ENCODE results near the gene GALNTL6.

The GALNTL6 gene

GRCh38 chr4:172009446-172010230 is 196.4 kb downstream of the GALNTL6 start:
- no peak for DNase-seq

DNA sequence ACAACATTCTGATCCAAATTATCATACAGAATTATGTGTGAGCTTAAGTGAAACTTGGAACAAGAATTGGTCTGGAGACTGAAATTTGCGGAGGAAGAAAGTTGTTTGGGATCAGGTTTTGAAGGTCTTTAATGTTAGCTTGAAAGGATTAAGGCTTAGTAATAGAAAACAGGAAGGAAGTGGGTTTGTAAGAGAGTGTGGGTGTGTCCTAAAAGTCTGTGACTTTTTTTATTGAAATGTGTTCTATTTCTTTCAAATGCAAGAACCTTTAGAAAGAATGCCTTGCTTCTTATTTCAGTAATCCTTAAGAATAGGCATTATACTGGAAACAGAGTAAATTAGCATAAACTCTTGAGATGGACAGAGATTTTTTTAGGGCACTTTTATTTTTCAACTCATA is 198.0 kb downstream of the GALNTL6 start:
- no peak for DNase-seq

- no peak for DNase-seq
Measured at GRCh38 chr4:172018358-172018757, 205.2 kb downstream of the GALNTL6 start.

GRCh38 chr4:172035562-172035961 is 222.4 kb downstream of the GALNTL6 start:
- DNase-seq = no peak

DNA sequence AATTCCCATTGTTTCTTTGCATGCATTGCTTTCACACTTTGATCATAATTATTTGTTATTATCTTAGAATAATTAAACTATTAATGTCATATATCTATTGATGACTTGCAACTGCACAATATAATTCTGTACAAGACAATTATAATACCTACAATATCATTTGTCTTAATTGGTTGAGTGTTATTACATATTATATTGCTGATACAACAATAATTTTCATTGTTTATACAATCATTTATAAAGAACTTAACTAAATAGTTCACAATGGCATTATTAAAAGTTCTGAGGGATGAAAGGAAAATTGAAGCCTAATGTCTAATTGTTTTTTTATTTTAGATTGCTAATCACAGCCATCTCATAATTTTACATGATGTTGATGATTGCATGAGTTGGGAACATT is 227.6 kb downstream of the GALNTL6 start:
- DNase-seq = no peak

DNA sequence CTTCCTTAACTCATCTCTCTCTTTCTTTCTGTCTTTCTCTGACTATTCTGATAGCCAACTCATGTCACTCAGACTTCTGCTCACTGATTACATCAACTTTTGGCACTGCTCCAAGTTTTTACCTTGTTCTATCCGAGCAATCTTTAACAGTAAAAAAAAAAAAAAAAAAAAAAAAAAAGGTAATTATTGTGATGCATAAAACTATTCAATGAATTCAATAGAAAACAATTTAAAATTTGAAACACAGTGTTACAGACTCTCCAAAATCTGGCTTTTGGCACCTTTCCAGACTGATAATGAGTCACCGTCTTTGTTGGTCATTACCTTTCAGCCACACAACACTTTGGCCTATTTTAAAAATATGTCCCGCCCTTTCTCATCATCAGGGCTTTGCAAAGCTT is 229.5 kb downstream of the GALNTL6 start:
- DNase-seq = no peak

DNA sequence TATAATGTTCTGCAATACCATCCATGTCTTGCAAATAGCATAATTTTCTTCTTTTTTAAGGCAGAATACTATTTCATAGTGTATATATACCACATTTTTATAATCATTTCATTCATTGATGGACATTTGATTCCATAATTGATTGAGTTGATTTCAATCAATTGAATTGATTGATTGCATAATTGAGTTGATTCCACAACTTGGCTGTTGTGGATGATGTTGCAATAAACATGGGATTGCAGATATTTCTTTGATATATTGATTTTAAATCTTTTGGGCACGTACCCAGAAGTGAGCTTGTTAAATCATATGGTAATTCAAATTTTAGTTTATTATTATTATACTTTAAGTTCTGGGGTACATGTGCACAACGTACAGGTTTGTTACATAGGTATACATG is 232.8 kb downstream of the GALNTL6 start:
- DNase-seq = no peak

GRCh38 chr4:172048666-172049065 is 235.5 kb downstream of the GALNTL6 start:
- DNase-seq = no peak

DNA sequence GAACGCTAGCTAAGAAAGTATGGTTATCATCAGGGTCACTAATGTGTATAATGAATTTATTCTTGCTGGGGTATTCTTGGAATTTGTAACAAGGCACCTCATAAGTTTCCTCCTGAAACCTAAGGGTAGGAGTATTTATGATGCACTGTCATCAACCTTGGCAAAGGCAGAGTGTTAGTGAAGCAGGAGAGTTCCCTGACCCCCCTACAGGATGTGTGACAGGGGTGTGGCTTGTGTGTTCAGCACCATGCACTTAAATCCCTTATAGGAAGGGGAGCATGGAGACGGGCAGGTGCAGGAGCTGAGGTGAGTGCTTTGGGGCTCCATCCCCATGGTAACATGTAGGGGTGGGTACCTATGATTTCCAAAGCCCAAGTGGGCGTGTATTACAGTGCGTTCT is 237.7 kb downstream of the GALNTL6 start:
- no peak for DNase-seq

DNA sequence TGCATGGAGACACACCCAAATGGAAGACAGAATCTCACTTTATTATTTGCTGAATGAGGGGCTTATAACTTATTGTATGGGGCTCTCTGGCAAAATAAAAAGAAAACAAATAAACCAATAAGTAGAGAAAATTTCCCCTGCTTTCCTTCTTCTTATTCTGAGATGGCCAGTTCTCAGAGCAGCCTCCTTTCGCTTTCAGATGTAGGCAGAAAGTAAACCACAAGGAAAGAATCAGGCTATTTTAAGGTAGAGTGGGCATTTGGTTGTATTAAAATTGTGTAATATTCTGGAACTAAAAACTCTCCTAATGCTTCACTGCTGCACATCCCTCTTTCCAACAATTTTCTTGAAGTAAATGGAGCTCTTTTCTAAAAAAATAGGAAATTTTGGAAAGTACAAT is 241.8 kb downstream of the GALNTL6 start:
- no peak for DNase-seq

- no peak for DNase-seq
Measured at GRCh38 chr4:172055498-172055897, 242.3 kb downstream of the GALNTL6 start.

DNA sequence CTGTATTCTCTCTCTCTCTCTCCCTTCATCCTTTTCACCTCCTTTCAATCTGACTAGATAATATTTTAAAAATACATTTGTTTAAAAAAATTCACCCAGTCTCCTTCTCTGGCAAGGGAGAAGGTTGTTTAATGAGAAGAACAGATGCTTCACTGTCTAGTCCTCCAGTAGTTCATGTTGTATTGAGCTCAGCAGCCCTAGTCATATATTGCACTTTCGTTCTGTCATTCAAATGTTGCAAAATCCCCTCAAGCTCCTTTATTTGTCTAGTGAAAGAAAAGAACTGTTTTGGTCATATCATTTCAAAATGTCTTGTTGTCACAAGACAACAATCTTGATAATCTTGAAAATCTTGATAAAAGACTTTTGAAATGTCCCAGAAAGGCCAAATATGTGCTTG is 248.0 kb downstream of the GALNTL6 start:
- no peak for DNase-seq

DNA sequence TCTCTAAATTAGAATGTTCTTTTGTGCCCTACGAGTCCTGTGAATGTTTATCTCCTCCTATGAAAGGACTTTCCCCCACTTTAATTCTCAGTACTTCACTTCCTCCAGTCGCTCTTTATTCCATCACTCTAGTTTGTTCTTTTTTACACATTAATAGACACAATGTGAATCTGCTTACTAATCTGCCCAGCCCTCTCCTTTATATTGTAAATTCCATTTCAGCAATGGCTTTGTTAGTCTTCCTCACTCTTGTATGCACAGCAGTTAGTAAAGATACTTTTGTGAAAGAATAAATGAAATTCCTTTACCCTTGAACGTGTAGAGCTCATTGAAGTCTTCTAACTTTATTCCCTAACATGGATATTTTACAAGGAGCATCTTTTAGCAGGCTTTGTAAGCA is 255.3 kb downstream of the GALNTL6 start:
- DNase-seq = no peak

- no peak for DNase-seq
Measured at GRCh38 chr4:172073590-172073989, 260.4 kb downstream of the GALNTL6 start.

DNA sequence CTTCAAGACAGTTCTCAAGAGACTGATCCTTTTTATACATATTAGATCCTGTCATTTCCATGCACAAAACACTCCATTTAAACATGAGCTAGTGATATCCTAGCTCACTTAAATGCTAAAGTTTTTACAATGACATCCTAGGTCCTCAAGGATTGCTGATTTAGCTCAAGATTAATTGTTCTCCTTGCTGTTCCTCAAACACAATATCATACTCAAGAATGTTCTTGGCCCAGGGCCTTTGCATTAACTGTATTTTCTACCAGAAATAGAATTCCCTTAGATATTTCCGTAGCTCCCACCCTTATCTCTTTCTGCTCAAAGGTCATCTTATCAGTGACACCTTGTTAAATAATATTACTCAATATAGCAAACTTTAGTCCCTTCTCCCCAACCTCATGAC is 270.1 kb downstream of the GALNTL6 start:
- no peak for DNase-seq

DNA sequence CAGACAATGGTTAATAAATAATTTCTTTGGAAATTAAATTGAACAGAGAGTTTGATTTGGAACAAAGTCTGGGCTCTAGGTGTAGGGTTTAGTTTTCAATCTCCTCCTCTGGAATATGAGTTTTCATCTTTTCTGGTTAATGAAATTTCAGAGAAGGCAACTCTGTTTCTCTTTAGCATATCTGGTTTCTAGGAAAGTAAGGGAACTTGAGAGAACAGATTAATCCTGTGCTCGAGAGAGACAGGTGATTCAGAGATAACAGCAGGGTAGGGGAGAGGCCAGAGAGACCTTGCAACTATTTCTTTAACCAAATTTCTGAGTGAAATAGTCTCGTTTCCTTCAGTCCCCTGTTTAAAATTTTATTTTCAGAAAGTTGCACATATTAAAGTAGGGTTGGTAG is 275.4 kb downstream of the GALNTL6 start:
- DNase-seq = no peak

DNA sequence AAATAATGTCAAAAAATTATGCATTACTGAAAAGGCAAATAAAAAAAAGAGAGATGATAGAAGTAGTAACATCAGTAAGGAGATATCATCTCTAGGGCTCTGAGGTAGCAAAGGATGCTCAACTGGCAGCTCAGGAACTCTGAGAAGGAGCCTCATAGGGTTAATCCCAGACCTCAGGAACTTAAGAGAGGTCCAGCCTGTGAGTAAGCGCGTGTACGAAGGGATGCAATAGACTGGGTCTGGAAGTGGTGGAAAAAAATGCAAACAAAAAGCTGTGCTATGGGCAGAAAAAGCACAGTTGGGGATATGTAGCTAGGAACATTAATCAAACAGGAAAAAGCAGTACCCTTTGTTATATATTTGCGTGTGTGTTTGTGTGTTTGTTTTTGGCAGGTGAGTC is 282.0 kb downstream of the GALNTL6 start:
- no peak for DNase-seq

DNA sequence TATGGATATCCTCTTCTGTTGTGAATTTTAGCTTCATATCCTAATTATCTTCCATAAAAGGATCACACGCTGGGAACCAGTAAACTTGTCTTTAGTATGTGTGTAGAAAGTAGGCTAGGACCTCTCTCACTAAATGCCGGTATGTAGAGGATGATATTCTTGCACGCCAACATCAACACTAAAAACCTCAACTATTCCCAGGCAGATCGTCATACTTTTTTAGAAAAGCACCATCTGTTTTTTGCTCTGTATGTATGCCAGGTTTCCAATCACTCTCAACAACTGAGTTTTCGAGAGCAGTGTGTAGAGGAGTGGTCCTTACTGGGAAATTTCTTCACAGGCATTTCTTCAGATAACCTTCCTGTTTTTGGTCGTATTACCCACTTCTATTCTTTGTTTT is 283.6 kb downstream of the GALNTL6 start:
- no peak for DNase-seq

DNA sequence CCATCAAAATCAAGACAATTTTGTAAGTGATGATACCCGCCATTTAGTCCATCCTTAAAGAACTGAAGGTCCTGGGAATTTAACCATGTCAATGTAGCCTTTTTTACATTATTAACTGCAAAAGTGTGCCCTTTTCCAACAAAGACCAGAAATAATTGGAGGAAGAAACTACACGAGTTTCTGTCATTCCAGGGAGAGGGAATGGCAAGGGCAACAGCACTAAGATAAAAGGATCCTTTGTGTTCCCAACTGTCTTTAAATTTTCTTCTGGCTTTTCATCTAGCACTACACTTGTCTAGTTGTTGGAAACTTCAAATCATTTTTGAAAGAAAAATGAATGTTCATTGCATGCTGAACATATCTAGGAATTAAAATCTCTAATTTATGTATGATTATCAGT is 286.2 kb downstream of the GALNTL6 start:
- DNase-seq = no peak

DNA sequence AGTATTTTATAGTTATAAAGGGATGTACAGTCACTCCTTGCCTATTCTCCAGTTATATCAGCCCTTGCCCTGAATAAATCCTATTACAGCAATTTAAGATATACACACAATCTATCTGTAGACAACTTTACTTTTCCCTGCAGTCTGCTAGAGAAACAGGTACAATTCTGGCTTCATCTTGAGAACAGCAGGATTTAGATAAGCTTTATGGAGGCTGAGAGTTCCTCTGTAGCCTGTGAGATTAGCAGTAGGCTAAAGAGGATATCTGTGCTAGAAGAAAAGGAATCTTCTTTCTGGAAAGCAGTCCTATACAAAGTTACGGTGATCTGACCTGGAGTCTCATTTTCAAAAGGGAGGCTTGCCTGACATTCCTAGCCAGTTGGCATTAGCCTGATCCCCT is 290.3 kb downstream of the GALNTL6 start:
- DNase-seq = no peak

GRCh38 chr4:172104539-172104938 is 291.3 kb downstream of the GALNTL6 start:
- DNase-seq = no peak

DNA sequence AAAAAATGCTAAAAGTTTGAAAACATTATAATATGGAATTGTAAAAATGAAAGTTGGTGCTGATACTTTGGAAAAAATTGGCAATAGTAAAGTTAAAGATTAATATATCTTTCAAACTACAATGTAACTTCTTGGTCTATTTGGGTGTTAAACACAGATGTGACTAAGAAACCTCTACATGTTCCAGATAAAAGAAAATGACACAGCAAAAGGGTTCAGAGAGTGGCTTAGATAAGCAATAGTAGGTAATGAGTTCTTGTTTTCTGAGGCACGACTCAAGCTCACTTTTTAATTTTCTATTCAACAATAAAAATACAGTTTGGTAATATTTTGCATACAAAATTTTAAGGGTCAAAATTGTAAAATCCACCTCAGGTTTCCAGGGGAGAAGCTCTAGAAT is 292.7 kb downstream of the GALNTL6 start:
- no peak for DNase-seq

GRCh38 chr4:172109466-172109865 is 296.3 kb downstream of the GALNTL6 start:
- DNase-seq = no peak

DNA sequence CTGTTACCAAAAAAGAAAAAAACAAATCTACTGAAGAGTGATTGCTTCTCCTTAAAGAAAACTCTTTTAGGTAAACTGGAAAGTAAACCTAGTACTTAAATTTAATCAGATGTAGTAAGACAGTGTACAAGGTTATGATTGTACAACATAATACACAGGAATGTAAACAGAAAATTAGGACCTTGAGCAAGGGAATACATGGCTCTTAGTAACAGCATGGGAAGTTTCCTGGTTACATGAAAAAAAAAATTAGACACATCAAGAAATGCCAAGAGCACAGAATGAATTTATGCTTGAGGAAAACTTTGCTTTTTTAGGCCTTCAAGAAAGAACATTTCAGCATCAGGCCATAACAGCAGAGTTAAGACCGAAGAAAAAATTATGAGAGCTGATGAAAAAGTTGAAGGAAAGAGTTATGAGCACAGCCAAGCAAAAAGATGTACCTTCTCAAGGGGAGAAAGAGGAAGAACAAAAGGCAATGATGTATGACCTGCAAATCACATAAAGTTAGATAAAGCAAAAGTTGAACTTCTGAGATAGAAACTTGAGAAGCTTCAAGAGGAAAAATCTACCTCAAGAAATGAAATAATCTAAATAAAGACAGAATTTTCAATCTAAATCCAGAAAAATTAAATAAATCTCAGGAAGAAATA is 311.6 kb downstream of the GALNTL6 start:
- no peak for DNase-seq

GRCh38 chr4:172125443-172125842 is 312.2 kb downstream of the GALNTL6 start:
- no peak for DNase-seq

Measured in activated gamma-delta T cell (primary cell).